GM19372 (cell line): ENCODE measurements around the gene CAPS2.

Source experiments
- ATAC-seq: cut with Tn5 transposase; IDR thresholded peaks from one replicate; pipeline ENCODE4 v1.9.1; 2021; ENCODE audit warnings: mild to moderate bottlenecking, low read depth, moderate library complexity; ENCODE audit not compliant: unreplicated experiment

CAPS2 gene

GRCh38 chr12:75305412-75306332 is 24.5 kb downstream of the CAPS2 start:
- no peak for ATAC-seq

GRCh38 chr12:75302781-75303180 is 27.3 kb downstream of the CAPS2 start:
- ATAC-seq, result no peak

DNA sequence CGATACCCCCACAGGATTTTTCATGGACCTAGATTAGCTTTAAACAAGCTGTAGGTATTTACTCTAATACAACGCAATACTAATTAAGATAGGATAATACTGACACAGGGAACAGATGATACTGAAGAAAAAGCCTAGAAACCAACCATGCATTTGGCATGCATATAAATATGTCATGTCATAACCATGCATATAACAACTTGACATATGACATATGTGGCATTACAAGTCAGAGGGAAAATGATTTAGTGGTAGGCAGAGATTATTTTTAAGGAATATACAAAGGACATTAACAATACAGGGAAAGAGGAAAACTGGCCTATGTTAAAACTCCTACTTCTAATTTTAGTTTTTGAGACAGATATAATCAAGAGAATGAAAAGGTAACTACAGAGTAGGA is 27.9 kb downstream of the CAPS2 start:
- no peak for ATAC-seq

DNA sequence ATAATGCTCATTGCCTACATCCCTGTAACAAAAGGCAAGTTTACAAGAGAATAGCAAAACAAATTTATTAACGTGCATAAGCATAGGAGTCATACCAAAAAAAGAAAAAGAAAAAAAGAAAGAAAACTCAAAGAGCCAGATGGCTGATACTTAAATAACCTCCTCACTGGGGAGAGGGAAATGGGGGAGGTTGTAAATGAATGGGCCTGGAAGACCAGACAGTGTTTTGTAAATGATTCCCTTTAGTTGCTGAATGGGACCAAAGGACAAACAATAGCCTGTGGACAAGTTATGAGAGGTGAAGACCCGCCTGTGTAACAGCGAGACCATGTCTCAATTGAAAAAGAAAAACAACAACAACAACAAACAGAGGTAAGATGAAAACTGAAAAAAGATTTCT is 35.3 kb downstream of the CAPS2 start:
- no peak for ATAC-seq

- ATAC-seq, result no peak
These were observed 35.8 kb downstream of the CAPS2 start for GRCh38 chr12:75294336-75294735.

DNA sequence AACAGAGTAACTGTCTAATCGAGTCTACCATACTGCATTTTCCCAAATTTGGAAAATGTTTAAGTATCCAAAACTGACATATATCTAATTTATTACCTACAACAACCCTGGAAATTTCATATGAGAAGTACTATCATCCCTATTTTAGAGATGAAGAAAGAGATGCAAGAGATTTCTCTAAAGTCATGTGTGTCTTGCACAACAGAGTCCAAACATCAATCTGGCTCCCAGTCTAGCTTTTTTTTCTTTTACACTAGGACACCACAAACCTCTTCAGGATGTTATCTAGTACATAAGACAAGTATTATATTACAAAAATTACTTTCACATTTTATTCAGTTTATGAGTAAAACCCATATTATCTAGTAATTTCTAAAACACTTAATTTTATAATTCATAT is 39.1 kb downstream of the CAPS2 start:
- no peak for ATAC-seq

DNA sequence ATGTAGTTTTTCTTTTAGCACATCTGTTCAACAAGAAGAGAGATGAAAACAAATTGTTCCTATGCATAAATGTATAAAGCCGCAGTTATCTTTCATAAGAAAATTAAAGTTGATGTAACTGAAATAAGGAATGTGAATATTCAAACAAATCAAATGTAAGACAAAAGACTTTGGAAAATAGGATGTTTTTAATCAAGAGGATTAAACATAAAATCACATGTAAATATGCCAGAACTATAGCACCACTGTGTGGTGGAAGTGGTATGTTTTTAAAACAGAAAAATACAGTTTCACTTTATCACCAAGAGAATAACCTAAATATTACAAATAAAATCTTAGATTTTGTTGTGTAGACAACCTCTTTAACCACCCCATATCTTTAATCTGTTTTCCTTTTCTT is 40.4 kb downstream of the CAPS2 start:
- ATAC-seq, result no peak

DNA sequence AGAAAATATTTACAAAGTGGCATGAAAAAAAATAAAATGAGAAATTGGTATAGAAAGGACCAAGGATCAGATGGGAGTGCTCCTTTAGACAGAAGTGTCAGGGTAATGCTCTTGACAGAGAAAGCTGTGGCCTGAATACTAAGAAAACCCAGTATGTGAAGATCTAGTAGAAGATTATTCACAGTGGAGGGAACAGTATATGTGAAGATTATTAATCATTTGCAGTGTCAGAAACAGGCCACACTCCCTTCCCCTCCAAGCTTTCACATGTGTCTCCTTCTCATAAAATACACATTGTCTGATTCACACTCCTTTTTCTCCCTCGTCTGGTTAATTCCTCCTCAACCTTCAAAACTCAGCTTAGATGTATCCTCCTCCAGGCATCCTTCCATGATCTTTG is 41.3 kb downstream of the CAPS2 start:
- no peak for ATAC-seq

DNA sequence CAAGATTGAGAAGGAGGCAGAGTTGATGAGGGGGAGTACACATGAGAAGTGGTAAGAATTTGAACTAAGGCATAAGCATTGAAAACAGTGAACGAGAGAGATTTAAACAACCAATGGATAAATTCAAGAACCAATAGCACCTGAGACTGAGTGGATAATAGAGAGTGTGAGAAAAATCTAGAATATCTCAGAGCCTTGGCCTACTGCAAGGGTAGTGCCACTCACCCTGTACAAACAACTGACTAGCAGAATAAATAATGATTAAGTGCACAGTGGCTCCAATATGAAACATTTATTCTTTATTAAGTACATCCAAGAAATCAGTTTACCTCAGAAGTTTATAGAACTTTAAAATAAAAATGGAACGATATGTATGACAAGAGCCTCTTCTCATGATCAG is 54.4 kb downstream of the CAPS2 start:
- ATAC-seq, result no peak

- no peak for ATAC-seq
These were observed 58.5 kb downstream of the CAPS2 start for GRCh38 chr12:75271576-75271975.

GRCh38 chr12:75270157-75270556 is 60.0 kb downstream of the CAPS2 start:
- no peak for ATAC-seq

DNA sequence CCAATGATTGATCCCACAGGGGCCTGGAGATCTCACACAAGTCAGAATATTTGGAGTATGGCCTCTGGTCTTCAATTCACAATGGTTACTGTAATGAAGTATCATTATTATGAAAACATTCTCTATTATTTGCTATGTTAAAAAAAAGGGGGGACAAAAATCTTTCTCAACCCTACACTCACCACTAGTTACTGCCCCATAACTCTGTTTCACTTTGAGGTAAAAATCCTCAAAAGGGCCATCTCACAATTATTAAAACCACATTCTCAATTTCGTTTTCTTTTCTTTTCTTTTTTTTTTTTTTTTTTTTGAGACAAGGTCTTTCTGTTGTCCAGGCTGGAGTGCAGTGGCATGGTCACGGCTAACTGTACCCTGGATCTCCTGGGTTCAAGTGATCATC is 60.9 kb downstream of the CAPS2 start:
- ATAC-seq, result no peak

DNA sequence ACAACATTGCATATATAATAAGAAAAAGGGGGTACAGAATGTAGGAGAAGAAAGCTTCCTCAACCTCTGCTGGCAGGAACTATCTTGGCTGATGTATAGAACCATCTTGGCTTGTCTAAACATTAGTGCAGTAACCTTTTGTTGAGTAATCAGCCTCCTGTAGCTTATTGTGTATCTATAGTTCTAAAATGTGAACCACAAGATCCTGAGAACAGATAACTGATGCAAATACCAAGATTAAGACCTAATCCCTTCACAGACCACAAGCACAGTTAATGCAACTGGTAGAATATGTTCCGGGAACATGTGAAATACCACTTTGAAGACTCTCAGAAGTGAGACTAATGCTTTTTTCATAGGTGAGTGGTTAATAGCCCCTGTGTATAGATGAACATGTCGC is 69.8 kb downstream of the CAPS2 start:
- no peak for ATAC-seq

GRCh38 chr12:75259143-75259542 is 71.0 kb downstream of the CAPS2 start:
- ATAC-seq, result no peak

GRCh38 chr12:75257510-75257909 is 72.6 kb downstream of the CAPS2 start:
- ATAC-seq, result no peak

DNA sequence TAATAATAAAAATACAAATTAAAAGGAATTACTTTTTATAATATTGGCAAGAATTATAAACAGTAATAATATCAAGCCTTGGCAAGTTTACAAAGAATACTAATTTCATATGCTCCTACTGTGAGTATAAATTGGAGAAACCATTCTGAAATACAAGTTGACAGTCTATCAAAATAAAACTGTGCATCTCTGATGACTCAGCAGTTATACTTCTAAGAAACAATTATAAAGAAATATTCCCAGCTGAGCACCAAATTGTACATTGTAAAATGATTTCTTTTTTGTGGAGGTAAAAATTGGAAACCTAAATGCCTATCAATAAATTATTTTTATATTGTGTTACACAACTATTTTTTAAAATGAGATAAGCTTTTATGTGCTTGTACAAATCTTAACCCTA is 85.0 kb downstream of the CAPS2 start:
- no peak for ATAC-seq

GRCh38 chr12:75239987-75240386 is 90.1 kb downstream of the CAPS2 start:
- peak; percentile 90 for ATAC-seq

- no peak for ATAC-seq
These were observed 93.9 kb downstream of the CAPS2 start for GRCh38 chr12:75236206-75236605.

DNA sequence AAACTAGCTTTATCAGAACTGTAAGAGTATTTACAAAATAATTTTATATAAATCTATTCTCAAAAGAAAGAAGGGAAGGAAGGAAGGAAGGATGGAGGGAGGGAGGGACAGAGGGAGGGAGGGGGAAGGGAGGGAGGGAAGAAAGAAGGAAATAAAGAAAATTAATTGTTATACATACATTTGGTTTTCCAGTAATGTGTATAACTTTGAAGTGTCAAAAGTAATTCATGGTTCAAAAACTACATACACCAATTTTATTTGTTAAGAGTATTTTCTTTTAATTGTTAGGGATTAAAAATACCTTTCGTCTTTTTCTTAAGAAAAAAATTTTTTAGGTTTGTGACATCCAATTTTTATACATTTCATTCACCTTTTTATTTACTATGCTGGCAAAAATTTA is 103.0 kb downstream of the CAPS2 start:
- ATAC-seq, result no peak
